ENCODE measurements around the gene NFE2.
A peak's percentile ranks its signal among the peaks of the same experiment; 100 is the strongest.
"Not testable (repeated sequence)": the region's sequence is repeated elsewhere in the genome, so short reads cannot be mapped to it uniquely, and the experiment has no call there.

Gene NFE2

GRCh38 chr12:54300732-54301427 is at the start of gene NFE2:
Gene NFE2, minus strand, starts transcription at chr12:54301015. Its CDS starts 5,767 bp downstream, at chr12:54295248.
- peak; percentile 84 for DNase-seq (ENCODE audit: low spot score)

GRCh38 chr12:54349679-54350078 is 48.9 kb upstream of the NFE2 start:
- no peak for DNase-seq (ENCODE audit: low spot score)

- no peak for DNase-seq (ENCODE audit: low spot score)
Observed at GRCh38 chr12:54349036-54349435, 48.2 kb upstream of the NFE2 start.

- no peak for DNase-seq (ENCODE audit: low spot score)
Observed at GRCh38 chr12:54341378-54342300, 40.8 kb upstream of the NFE2 start.

- no peak for DNase-seq (ENCODE audit: low spot score)
Observed at GRCh38 chr12:54340846-54341245, 40.0 kb upstream of the NFE2 start.

GRCh38 chr12:54338698-54339296 is 38.0 kb upstream of the NFE2 start:
- no peak for DNase-seq (ENCODE audit: low spot score)

GRCh38 chr12:54337854-54338650 is 37.2 kb upstream of the NFE2 start:
- DNase-seq (ENCODE audit: low spot score), result no peak

- no peak for DNase-seq (ENCODE audit: low spot score)
Observed at GRCh38 chr12:54337280-54337842, 36.5 kb upstream of the NFE2 start.

- DNase-seq (ENCODE audit: low spot score), result no peak
Observed at GRCh38 chr12:54333420-54334034, 32.7 kb upstream of the NFE2 start.

GRCh38 chr12:54331461-54331860 is 30.6 kb upstream of the NFE2 start:
- DNase-seq (ENCODE audit: low spot score), result no peak

GRCh38 chr12:54330442-54330841 is 29.6 kb upstream of the NFE2 start:
- DNase-seq (ENCODE audit: low spot score), result no peak

- no peak for DNase-seq (ENCODE audit: low spot score)
Observed at GRCh38 chr12:54329759-54330158, 28.9 kb upstream of the NFE2 start.

- DNase-seq (ENCODE audit: low spot score), result no peak
Observed at GRCh38 chr12:54328595-54329337, 28.0 kb upstream of the NFE2 start.

GRCh38 chr12:54325442-54326109 is 24.8 kb upstream of the NFE2 start:
- not testable (repeated sequence) for DNase-seq (ENCODE audit: low spot score)

- DNase-seq (ENCODE audit: low spot score), result peak; percentile 100
Observed at GRCh38 chr12:54324617-54325441, 24.0 kb upstream of the NFE2 start, which contains the start of gene COPZ1. Gene COPZ1, plus strand, starts transcription at chr12:54325131. Its CDS starts 33 bp downstream, at chr12:54325164.

GRCh38 chr12:54321363-54321762 is 20.5 kb upstream of the NFE2 start:
- DNase-seq (ENCODE audit: low spot score), result no peak

- DNase-seq (ENCODE audit: low spot score), result not testable (repeated sequence)
Observed at GRCh38 chr12:54312309-54312708, 11.5 kb upstream of the NFE2 start.

- DNase-seq (ENCODE audit: low spot score), result peak; percentile 3
Observed at GRCh38 chr12:54311051-54311450, 10.2 kb upstream of the NFE2 start.
